Keratinocyte (primary cell): ENCODE data around the gene GNG13. TPM values are rescaled to one million over a fixed set of nuclear protein-coding genes. Genes with fewer than 3 reads are reported as not detected.

ENCODE experiments used
- DNase-seq: peaks from one replicate; pipeline ENCODE4 v3.0.0-alpha.2; 2011; ENCODE audit warnings: low read depth, missing footprints, low spot score
- FAIRE-seq: peaks from 2 replicates; lab custom pipeline; 2011; peaks lifted over from hg19 to GRCh38; lab: Jason Lieb, UNC
- H2AFZ ChIP-seq: 2 replicates; pipeline ENCODE4 v1.6.0; 2012; ENCODE audit warnings: low read length, control low read depth, inconsistent platforms; ENCODE audit not compliant: control insufficient read depth
- H3K27ac ChIP-seq: 2 replicates; pipeline ENCODE4 v1.5.1; 2011; ENCODE audit warnings: low read length; ENCODE audit not compliant: control insufficient read depth, insufficient read depth
- H3K27me3 ChIP-seq: 3 replicates; pipeline ENCODE4 v1.6.0; 2011; ENCODE audit warnings: low read length; ENCODE audit not compliant: control insufficient read depth, insufficient read depth; ENCODE audit errors: extremely low read depth
- H3K36me3 ChIP-seq, 2 experiments: 2 replicates in 1 of 2; 3 replicates in 1 of 2; pipeline ENCODE4 v1.5.1; 2011; ENCODE audit warnings: low read length in 2 of 2, mild to moderate bottlenecking in 1 of 2; ENCODE audit not compliant: control insufficient read depth in 2 of 2, insufficient read depth in 2 of 2; ENCODE audit errors: extremely low read depth in 1 of 2
- H3K4me1 ChIP-seq: 3 replicates; pipeline ENCODE4 v1.5.1; 2011; ENCODE audit warnings: low read length; ENCODE audit not compliant: control insufficient read depth, insufficient read depth; ENCODE audit errors: extremely low read depth
- H3K4me2 ChIP-seq: 3 replicates; pipeline ENCODE4 v1.6.0; 2011; ENCODE audit warnings: low read depth, low read length; ENCODE audit not compliant: control insufficient read depth, insufficient read depth; ENCODE audit errors: extremely low read depth
- H3K4me3 ChIP-seq, 3 experiments: fragments of 200-600 bp in 1 of 3; sonication (generic) in 1 of 3; 2 replicates in 2 of 3; 3 replicates in 1 of 3; pipeline ENCODE4 v1.5.1; 2011 to 2016; ENCODE audit warnings: low read length in 3 of 3, mild to moderate bottlenecking in 3 of 3, control low read depth in 2 of 3, inconsistent platforms in 1 of 3, low read depth in 1 of 3, mixed read lengths in 1 of 3, mixed run types in 1 of 3, moderate library complexity in 1 of 3; ENCODE audit not compliant: control insufficient read depth in 2 of 3, insufficient read depth in 2 of 3; ENCODE audit errors: extremely low read depth in 1 of 3
- H3K79me2 ChIP-seq: 2 replicates; pipeline ENCODE4 v1.6.0; 2012; ENCODE audit warnings: low read length; ENCODE audit not compliant: control insufficient read depth, insufficient read depth
- H3K9ac ChIP-seq: 3 replicates; pipeline ENCODE4 v1.6.0; 2011; ENCODE audit warnings: low read length; ENCODE audit not compliant: control insufficient read depth, insufficient read depth; ENCODE audit errors: extremely low read depth
- H3K9me1 ChIP-seq: 3 replicates; pipeline ENCODE4 v1.6.0; 2011; ENCODE audit warnings: low read length; ENCODE audit not compliant: control insufficient read depth, insufficient read depth; ENCODE audit errors: extremely low read depth
- H3K9me3 ChIP-seq: 2 replicates; pipeline ENCODE4 v1.5.1; 2012; ENCODE audit warnings: low read depth, low read length; ENCODE audit not compliant: control insufficient read depth
- H4K20me1 ChIP-seq: 3 replicates; pipeline ENCODE4 v1.6.0; 2011; ENCODE audit warnings: low read length; ENCODE audit not compliant: control insufficient read depth, insufficient read depth; ENCODE audit errors: extremely low read depth
- CTCF ChIP-seq, 3 experiments: IDR thresholded peaks in 1 of 3; conservative IDR thresholded peaks in 1 of 3; optimal IDR thresholded peaks in 1 of 3; 2 replicates in 2 of 3; 3 replicates in 1 of 3; pipeline versions ENCODE3 to v1.5.1; 2011; ENCODE audit warnings: low read length in 3 of 3, mild to moderate bottlenecking in 3 of 3, moderate library complexity in 2 of 3, control low read depth in 1 of 3, inconsistent platforms in 1 of 3; ENCODE audit not compliant: insufficient read depth in 2 of 3; ENCODE audit errors: extremely low read depth in 1 of 3
- EZH2 ChIP-seq: IDR thresholded peaks from one replicate; pipeline ENCODE4 v1.6.1; 2012; ENCODE audit warnings: inconsistent platforms, mild to moderate bottlenecking, low read length, moderate library complexity
- dilution Hi-C: fragments of 300-500 bp; cut with MboI; formaldehyde crosslinking; loops from one replicate; pipeline ENCODE4 v1.7.0; 2020; ENCODE audit warnings: low sequenced_read_pairs; ENCODE audit not compliant: extremely low pct_ligation_motif_present
- polyA plus RNA-seq, 5 experiments: library from polyadenylated mRNA; depleted of rRNA in 3 of 5; stranded (reverse) in 3 of 5; stranded (forward) in 1 of 5; unstranded in 1 of 5; fragments of >200 nt; gene quantifications; 1 replicate in 1 of 5; 2 replicates in 3 of 5; 3 replicates in 1 of 5; pipeline versions ENCODE4 v1.2.1 to v1.2.3, GENCODE V29; 2011 to 2012; ENCODE audit warnings: missing spikeins in 2 of 5, low read depth in 1 of 5, low replicate concordance in 1 of 5

GNG13 gene
- polyA plus RNA-seq, 1 donor (not counting 4 experiments of a cell fraction or from before 2014, with no cell fraction given), result not detected

GRCh38 chr16:768428-768827 lies 32.1 kb downstream of the GNG13 start:
- Histone ChIP-seq H3K36me3 (no peaks in the 10 kb centered on the region), H3K27ac (no peak overlapping the region), H3K79me2 (no peaks in the 10 kb centered on the region), H3K27me3 (peaks cover 3% of the 10 kb centered on the region), H3K9me1 (no peaks in the 10 kb centered on the region), H3K9ac (no peak overlapping the region), H3K4me2 (no peak overlapping the region), H4K20me1 (no peaks in the 10 kb centered on the region), H3K9me3 (no peaks in the 10 kb centered on the region), H3K4me3 (no peak overlapping the region), H3K4me1 (no peaks in the 10 kb centered on the region), H2AFZ (no peak overlapping the region)
- dilution Hi-C loops, result no loop called here
- DNase-seq (no peak), FAIRE-seq (no peak)
- TF ChIP-seq EZH2, result no peak
- no peak for TF ChIP-seq CTCF (optimal IDR thresholded peaks at IDR 0.05 in 1 of 3, IDR thresholded peaks at IDR 0.05 in 1 of 3, conservative IDR thresholded peaks at IDR 0.05 in 1 of 3; ENCODE audit: extremely low read depth in 1 of 3, insufficient read depth in 2 of 3, low read length in 3 of 3)

- Histone ChIP-seq H3K4me2 (no peak overlapping the region), H3K4me1 (no peaks in the 10 kb centered on the region), H3K27ac (no peak overlapping the region), H3K9ac (no peak overlapping the region), H3K36me3 (no peaks in the 10 kb centered on the region), H3K27me3 (peaks cover 3% of the 10 kb centered on the region), H4K20me1 (no peaks in the 10 kb centered on the region), H3K9me1 (no peaks in the 10 kb centered on the region), H3K9me3 (no peaks in the 10 kb centered on the region), H3K4me3 (no peak overlapping the region), H3K79me2 (no peaks in the 10 kb centered on the region), H2AFZ (no peak overlapping the region)
- TF ChIP-seq CTCF (optimal IDR thresholded peaks at IDR 0.05 in 1 of 3, IDR thresholded peaks at IDR 0.05 in 1 of 3, conservative IDR thresholded peaks at IDR 0.05 in 1 of 3; ENCODE audit: extremely low read depth in 1 of 3, insufficient read depth in 2 of 3, low read length in 3 of 3) (no peak), EZH2 (no peak)
- FAIRE-seq (no peak), DNase-seq (no peak)
- dilution Hi-C loops, result no loop called here
Observed at GRCh38 chr16:767743-768235, 32.7 kb downstream of the GNG13 start.
